Gastrocnemius medialis (tissue), 4 donors: ENCODE measurements around the gene ZFP36L1. TPM values are rescaled to one million over a fixed set of nuclear protein-coding genes. Genes with fewer than 3 reads are reported as not detected.

Experiments
- ATAC-seq, 2 donors: fragments of 150-250 bp; one replicate each; pipeline ENCODE4 v1.9.1; 2016
- DNase-seq, 2 donors: peaks; one replicate each; pipeline ENCODE4 v3.0.0-alpha.2; 2019
- H3K27ac ChIP-seq, 4 donors: fragments of 200-600 bp; sonication (generic); 1 replicate in 1 of 4; 2 replicates in 3 of 4; pipeline ENCODE4 v1.5.1; 2016 to 2018; ENCODE audit warnings: mild to moderate bottlenecking in 2 of 4, moderate library complexity in 1 of 4
- H3K27me3 ChIP-seq, 3 donors: fragments of 200-600 bp; sonication (generic) in 2 of 3; 1 replicate in 1 of 3; 2 replicates in 2 of 3; pipeline versions ENCODE4 v1.5.1 to v1.6.0; 2016 to 2019; ENCODE audit warnings: mild to moderate bottlenecking in 1 of 3, moderate library complexity in 1 of 3
- H3K36me3 ChIP-seq, 2 donors: fragments of 200-600 bp; sonication (generic) in 1 of 2; one replicate each; pipeline ENCODE4 v1.5.1; 2017 to 2018
- H3K4me1 ChIP-seq, 2 donors: fragments of 200-600 bp; sonication (generic) in 1 of 2; one replicate each; pipeline ENCODE4 v1.5.1; 2016 to 2017; ENCODE audit warnings: mild to moderate bottlenecking in 2 of 2
- H3K4me3 ChIP-seq, 4 donors: fragments of 200-600 bp; sonication (generic) in 3 of 4; 1 replicate in 1 of 4; 2 replicates in 3 of 4; pipeline ENCODE4 v1.5.1; 2016 to 2019; ENCODE audit warnings: mild to moderate bottlenecking in 2 of 4
- H3K9me3 ChIP-seq, 3 donors: fragments of 200-600 bp; sonication (generic) in 2 of 3; 1 replicate in 1 of 3; 2 replicates in 2 of 3; pipeline ENCODE4 v1.5.1; 2016 to 2019
- POLR2A ChIP-seq, 2 donors: fragments of 450-650 bp; IDR thresholded peaks; one replicate each; pipeline ENCODE4 v1.6.1; 2017; ENCODE audit warnings: antibody characterized with exemption in 2 of 2, mild to moderate bottlenecking in 2 of 2, moderate library complexity in 2 of 2
- in situ Hi-C, 4 donors: fragments of 200-750 bp; cut with MboI; loops; one replicate each; pipeline versions ENCODE4 v1.15.0 to v1.8.0; 2017; ENCODE audit warnings: low sequenced_read_pairs in 4 of 4
- intact Hi-C: fragments of 100-400 bp; cut with DNase I; formaldehyde crosslinking; loops from one replicate; pipeline ENCODE4 v1.15.1; 2023; ENCODE audit warnings: low total_unique reads
- total RNA-seq, 4 donors: library from RNA; depleted of rRNA; stranded (reverse); fragments of >200 nt; gene quantifications; one replicate each; pipeline versions ENCODE4 v1.1.0 to v1.2.3, GENCODE V29; 2016
- TF ChIP-seq, protein P1 (sequence below), 5 experiments: fragments of 450-650 bp in 3 of 5; fragments of 200-600 bp in 2 of 5; sonication (generic) in 2 of 5; IDR thresholded peaks in 4 of 5; conservative IDR thresholded peaks in 1 of 5; 1 replicate in 4 of 5; 2 replicates in 1 of 5; pipeline ENCODE4 v1.5.1; 2016 to 2019; ENCODE audit warnings: antibody characterized with exemption in 5 of 5, mild to moderate bottlenecking in 3 of 5, moderate library complexity in 3 of 5

The ZFP36L1 gene
- total RNA-seq, 4 donors from 2014 or later, result 60.2 to 196 (median 125) TPM

- Histone ChIP-seq H3K27ac (no peak overlapping the region), H3K9me3 (no peaks in the 10 kb centered on the region), H3K36me3 (no peaks in the 10 kb centered on the region), H3K4me1 (peaks cover under 1 to 5% of the 10 kb centered on the region in 2 donors), H3K4me3 (no peak overlapping the region), H3K27me3 (no peaks in the 10 kb centered on the region)
- intact Hi-C loops, result no loop called here
- ATAC-seq (no peak), DNase-seq (no peak)
- TF ChIP-seq, protein P1, sequence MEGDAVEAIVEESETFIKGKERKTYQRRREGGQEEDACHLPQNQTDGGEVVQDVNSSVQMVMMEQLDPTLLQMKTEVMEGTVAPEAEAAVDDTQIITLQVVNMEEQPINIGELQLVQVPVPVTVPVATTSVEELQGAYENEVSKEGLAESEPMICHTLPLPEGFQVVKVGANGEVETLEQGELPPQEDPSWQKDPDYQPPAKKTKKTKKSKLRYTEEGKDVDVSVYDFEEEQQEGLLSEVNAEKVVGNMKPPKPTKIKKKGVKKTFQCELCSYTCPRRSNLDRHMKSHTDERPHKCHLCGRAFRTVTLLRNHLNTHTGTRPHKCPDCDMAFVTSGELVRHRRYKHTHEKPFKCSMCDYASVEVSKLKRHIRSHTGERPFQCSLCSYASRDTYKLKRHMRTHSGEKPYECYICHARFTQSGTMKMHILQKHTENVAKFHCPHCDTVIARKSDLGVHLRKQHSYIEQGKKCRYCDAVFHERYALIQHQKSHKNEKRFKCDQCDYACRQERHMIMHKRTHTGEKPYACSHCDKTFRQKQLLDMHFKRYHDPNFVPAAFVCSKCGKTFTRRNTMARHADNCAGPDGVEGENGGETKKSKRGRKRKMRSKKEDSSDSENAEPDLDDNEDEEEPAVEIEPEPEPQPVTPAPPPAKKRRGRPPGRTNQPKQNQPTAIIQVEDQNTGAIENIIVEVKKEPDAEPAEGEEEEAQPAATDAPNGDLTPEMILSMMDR (IDR thresholded peaks at IDR 0.05 in 4 of 5, conservative IDR thresholded peaks at IDR 0.05 in 1 of 5), result no peak
- in situ Hi-C loops, result loop anchor here in 1 of 4 donors (10.0 kb wide), 2 partner anchors 577 to 887 kb away; no protein-coding TSS in a partner anchor
Measured at GRCh38 chr14:68822132-68822651, 29.3 kb upstream of the ZFP36L1 start.

DNA sequence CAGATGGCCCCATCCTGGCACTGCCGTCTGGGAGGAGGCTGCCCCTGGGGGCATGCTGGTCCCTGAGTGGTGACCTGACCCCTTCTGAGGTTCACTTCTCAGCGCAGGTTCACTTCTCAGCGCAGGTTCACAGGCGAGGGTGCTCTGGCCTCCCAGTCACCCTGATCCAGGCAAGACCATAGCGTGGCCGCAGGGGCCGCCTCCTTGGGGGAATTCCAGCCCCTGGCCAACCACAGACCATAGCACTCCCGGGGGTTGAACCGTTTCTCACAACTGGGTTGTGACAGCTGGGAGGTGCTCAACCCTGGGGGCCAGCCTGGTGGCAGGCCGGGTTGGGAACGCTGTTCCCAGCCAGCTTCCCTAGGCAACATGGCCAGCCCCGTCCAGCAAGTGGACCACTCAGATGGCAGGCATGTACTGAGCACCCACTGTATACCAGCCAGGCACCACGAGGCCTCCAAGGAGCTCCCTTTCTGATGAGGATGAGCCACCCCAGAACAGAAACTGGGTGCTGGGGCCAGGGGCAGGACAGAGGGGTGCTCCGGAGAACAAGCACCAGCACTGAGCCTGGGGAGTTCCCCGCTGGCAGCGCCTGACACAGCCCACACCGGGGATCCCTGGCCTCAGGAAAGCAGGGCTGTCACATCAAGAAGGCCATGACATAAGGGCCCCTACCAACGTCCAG, 28.3 kb upstream of the ZFP36L1 start:
- Histone ChIP-seq H3K36me3 (no peaks in the 10 kb centered on the region), H3K27ac (no peak overlapping the region), H3K9me3 (no peaks in the 10 kb centered on the region), H3K4me3 (no peak overlapping the region), H3K4me1 (peaks cover 5 to 10% of the 10 kb centered on the region in 2 donors), H3K27me3 (no peaks in the 10 kb centered on the region)
- DNase-seq (no peak), ATAC-seq (no peak)
- in situ Hi-C loops, result loop anchor here in 1 of 4 donors (10.0 kb wide), 2 partner anchors 576 to 886 kb away; no protein-coding TSS in a partner anchor
- intact Hi-C loops, result no loop called here
- TF ChIP-seq, protein P1 (IDR thresholded peaks at IDR 0.05 in 4 of 5, conservative IDR thresholded peaks at IDR 0.05 in 1 of 5), result no peak
- no peak for TF ChIP-seq POLR2A (IDR thresholded peaks at IDR 0.05)

DNA sequence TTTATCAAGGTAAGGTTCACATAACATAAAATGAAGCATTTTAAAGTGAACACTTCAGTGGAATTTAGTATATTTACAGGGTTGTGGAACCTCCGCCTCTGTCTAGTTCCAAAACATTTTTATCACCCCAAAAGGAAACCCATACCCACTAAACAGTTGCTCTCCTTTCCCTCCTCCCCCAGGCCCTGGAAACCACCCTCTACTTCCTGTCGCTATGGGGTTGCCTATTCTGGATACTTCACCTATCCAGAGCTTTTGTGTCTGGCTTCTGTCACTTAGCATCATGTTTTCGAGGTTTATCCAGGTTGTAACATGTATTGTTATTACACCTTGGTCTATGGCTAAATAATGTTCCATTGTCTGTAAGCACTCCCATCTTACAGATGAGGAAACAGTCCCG, 27.7 kb upstream of the ZFP36L1 start:
- Histone ChIP-seq H3K27ac (no peak overlapping the region), H3K9me3 (no peaks in the 10 kb centered on the region), H3K27me3 (no peaks in the 10 kb centered on the region), H3K4me3 (no peak overlapping the region), H3K36me3 (no peaks in the 10 kb centered on the region), H3K4me1 (peaks cover 11 to 16% of the 10 kb centered on the region in 2 donors)
- ATAC-seq (no peak), DNase-seq (no peak)
- intact Hi-C loops, result no loop called here
- in situ Hi-C loops, result loop anchor here in 1 of 4 donors (10.0 kb wide), 2 partner anchors 576 to 886 kb away; no protein-coding TSS in a partner anchor
- TF ChIP-seq POLR2A (IDR thresholded peaks at IDR 0.05), result no peak
- TF ChIP-seq, protein P1 (IDR thresholded peaks at IDR 0.05 in 4 of 5, conservative IDR thresholded peaks at IDR 0.05 in 1 of 5), result no peak

DNA sequence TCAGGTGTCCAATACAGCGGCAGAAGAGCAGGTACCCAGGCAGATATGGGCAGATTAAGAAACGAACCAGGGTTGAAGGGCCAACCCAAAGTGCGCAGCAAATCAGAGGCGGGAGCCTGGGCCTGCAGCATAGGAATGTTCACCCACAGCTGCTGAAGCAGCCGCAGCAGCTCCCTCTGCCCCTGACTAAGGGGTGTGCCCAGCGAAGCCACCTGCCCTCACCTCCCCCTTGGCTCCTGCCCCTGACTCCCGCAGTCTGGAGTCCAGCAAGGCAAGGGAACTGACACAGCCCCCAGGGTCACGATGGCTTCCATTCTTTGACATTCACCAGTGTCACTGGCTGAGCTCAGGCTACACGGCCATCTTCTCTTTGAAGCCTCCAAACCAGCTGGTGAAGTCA, 27.3 kb upstream of the ZFP36L1 start:
- in situ Hi-C loops, result loop anchor here in 1 of 4 donors (10.0 kb wide), 2 partner anchors 575 to 885 kb away; no protein-coding TSS in a partner anchor
- no peak for TF ChIP-seq POLR2A (IDR thresholded peaks at IDR 0.05)
- TF ChIP-seq, protein P1 (IDR thresholded peaks at IDR 0.05 in 4 of 5, conservative IDR thresholded peaks at IDR 0.05 in 1 of 5), result no peak
- Histone ChIP-seq H3K4me1 (peaks cover 15 to 20% of the 10 kb centered on the region in 2 donors), H3K4me3 (no peak overlapping the region), H3K36me3 (no peaks in the 10 kb centered on the region), H3K27ac (no peak overlapping the region), H3K27me3 (no peaks in the 10 kb centered on the region), H3K9me3 (no peaks in the 10 kb centered on the region)
- intact Hi-C loops, result no loop called here
- no peak for ATAC-seq
- no peak for DNase-seq
